Stimulated activated CD8-positive, alpha-beta memory T cell treated with anti-CD3 and anti-CD28 coated beads, Interleukin-15, amount 100 ng/mL, for 48 hours (primary cell): ENCODE data around the gene ALLC.

Experiments
- DNase-seq, 2 donors: peaks; one replicate each; pipeline ENCODE4 v3.0.0-alpha.2; 2020; ENCODE audit warnings: low read depth in 2 of 2

The ALLC gene

GRCh38 chr2:3677436-3677835 is 19.4 kb downstream of the ALLC start:
- no peak for DNase-seq

GRCh38 chr2:3678212-3678611 is 20.2 kb downstream of the ALLC start:
- DNase-seq, result no peak

DNA sequence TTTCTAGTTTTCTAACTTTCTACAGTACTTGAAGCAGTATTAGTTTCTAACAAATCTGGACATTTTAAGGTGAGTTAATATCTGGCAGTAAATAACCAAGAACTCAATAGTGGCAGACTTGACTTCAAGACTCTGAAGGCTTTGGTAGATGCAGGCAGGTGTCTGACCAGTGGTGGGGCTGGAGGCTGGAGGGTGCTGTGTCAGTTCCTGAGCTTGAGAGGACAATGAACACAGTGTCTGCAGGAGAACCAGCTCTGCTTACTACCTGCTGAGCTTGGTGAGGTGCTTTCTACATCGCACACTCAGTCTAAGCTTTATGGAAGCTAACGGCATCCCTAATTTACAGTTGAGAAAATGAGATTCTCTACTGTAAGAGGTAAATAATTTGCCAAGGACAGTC is 21.2 kb downstream of the ALLC start:
- DNase-seq, result no peak

DNA sequence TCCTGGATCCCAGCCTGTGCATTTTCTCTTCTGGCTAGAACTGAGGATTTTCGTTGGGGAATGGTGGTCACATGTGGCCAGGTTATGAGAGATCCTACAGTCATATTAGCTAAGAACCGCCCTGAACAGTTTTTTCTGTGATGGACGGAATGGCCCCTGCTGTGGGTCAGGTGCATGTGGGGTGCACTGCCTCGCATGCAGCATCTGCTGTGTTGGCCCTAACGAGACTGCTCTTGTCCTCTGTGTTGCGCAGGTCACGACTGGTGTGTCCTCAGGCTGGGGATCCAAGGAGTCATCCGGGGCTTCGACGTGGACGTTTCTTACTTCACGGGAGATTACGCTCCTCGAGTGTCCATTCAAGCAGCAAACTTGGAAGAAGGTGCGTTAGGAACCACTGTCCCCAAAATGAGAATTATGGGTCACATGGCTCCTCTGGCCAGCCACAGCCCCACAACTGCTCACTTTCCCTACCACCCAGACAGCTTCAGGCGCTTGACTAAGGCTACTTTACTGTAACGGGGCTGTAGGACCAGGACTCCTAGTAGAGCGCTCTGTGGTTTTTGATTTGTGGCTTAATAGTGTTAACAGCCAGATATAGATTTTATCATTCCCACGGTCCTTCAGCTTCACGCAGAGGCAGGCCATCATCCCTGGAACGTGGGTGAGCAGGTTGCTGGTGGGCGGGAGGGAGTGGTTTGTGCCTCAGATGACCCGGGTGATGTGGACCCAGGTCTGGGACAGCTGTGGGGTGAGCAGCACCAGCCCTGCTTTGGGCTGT is 21.8 kb downstream of the ALLC start:
- DNase-seq, result no peak

GRCh38 chr2:3680548-3681345 is 22.7 kb downstream of the ALLC start:
- no peak for DNase-seq

DNA sequence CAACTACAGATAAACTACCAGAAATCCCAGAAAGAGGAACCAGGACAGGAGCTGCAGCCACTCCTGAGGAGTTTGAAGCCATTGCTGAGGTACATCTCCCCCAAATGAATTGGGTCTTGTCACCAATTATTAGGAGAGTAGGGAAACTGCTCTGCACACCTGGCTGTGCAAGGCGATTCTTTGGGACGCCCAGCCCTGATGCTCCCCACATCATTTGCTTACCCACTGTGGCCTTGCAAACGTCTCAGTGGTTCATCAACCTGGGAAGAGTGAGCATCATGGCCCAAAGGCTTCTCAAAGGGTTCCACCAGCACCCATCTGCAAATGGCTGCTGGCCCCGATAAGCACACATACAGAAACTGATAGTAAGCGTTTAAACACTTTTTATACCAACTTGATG is 23.6 kb downstream of the ALLC start:
- DNase-seq, result no peak

GRCh38 chr2:3682811-3683210 is 24.8 kb downstream of the ALLC start:
- no peak for DNase-seq

DNA sequence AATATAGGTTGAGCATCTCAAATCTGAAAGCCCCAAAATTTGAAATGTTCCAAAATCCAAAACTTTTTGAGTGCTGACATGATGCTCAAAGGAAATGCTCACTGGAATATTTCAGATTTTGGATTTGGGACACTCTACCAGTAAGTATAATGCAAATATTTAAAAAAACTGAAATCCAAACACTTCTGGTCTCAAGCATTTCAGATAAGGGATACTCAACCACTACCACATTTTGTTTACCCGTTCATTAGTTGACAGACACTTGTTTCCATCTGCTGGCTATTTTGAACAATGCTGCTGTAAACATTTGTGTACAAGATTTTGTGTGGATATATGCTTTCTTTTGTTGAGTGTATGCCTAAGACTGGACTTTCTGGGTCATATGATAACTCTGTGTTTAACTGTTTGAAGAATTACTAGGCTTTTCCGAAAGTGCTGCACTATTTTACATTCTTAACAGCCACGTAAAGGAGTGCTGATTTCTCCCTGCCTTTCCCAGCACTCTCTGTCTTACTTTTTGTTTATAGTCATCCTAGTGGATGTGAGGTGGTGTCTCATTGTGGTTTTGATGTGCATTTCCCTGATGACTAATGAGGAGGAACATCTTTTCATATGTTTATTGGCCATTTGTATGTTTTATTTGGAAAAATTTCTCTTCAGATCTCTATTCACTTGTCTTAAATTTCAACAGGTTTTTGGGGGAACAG is 25.9 kb downstream of the ALLC start:
- no peak for DNase-seq

GRCh38 chr2:3689998-3690748 is 32.2 kb downstream of the ALLC start:
- DNase-seq, result no peak

- DNase-seq, result no peak
These were observed 34.4 kb downstream of the ALLC start for GRCh38 chr2:3692375-3692774.

GRCh38 chr2:3696545-3696944 is 38.5 kb downstream of the ALLC start:
- DNase-seq, result no peak

DNA sequence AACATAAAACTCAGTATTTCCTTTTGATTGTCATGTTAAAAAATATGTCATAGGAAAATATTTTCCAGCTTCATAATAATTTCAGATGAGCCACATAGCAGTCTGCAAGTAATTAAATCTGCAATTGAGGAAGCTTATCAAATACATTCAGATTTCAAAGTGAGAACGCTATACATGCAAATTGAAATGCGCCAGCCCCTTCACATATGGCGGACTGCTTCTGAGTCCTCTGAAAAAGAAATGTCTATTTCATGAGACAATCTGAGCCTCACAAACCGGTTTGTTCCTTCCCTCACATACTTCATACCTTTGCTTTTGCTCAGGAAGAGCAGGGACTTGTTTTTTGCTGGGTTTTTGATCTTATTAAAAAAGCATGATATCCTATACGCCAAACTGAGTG is 43.1 kb downstream of the ALLC start:
- DNase-seq, result no peak

- DNase-seq, result no peak
These were observed 45.3 kb downstream of the ALLC start, which contains the start of gene DCDC2C for GRCh38 chr2:3703236-3703756. DCDC2C (plus strand) TSS chr2:3703575; CDS start chr2:3703752, 177 bp downstream.

- no peak for DNase-seq
These were observed 45.9 kb downstream of the ALLC start for GRCh38 chr2:3703757-3704355.

- no peak for DNase-seq
These were observed 46.7 kb downstream of the ALLC start for GRCh38 chr2:3704692-3705091.

GRCh38 chr2:3705782-3706181 is 47.8 kb downstream of the ALLC start:
- DNase-seq, result no peak

DNA sequence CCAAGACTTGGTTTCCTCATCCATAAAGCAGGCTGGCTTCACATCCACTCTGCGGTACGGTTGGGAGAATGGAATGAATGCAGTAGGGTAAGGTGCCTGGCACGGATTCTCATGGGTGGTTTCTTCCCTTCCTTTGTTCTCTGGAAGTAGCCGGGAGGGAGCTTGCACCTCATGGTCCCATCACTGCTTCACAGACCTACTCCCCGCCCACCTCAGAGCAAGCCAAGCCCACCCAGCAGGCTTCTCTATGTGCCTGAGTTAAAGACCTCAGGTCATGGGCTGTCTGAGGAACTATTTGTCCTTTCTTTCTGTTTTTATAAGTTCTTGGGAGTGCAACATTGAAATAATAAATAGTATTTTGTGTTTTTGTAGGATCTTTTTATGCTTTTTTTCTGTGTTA is 48.9 kb downstream of the ALLC start:
- DNase-seq, result no peak

DNA sequence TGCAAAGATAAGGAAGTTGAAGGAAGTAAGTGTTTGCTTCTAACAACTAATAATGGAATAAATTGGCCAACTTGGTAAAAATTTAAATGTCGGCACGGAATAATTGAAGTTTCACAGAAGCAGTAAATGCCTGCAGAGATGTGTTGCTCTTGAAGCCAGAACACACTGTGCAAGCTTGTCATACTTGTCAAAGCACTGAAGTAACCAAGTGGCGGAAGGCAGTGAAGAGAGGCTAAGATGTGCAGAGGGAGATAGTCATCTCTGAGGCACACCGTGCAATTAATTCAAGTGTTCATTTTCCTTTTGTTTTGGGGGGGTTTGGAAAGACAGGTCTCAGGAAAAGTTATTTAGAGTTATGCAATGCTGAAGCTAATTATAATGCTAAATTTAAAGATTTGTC is 50.6 kb downstream of the ALLC start:
- no peak for DNase-seq

GRCh38 chr2:3709225-3709624 is 51.2 kb downstream of the ALLC start:
- no peak for DNase-seq

- no peak for DNase-seq
These were observed 54.4 kb downstream of the ALLC start for GRCh38 chr2:3712424-3712823.

- no peak for DNase-seq
These were observed 55.0 kb downstream of the ALLC start for GRCh38 chr2:3712831-3713503.
